ENCODE measurements around the gene TMEM94. TPM values are rescaled to one million over a fixed set of nuclear protein-coding genes. Genes with fewer than 3 reads are reported as not detected.

The TMEM94 gene

DNA sequence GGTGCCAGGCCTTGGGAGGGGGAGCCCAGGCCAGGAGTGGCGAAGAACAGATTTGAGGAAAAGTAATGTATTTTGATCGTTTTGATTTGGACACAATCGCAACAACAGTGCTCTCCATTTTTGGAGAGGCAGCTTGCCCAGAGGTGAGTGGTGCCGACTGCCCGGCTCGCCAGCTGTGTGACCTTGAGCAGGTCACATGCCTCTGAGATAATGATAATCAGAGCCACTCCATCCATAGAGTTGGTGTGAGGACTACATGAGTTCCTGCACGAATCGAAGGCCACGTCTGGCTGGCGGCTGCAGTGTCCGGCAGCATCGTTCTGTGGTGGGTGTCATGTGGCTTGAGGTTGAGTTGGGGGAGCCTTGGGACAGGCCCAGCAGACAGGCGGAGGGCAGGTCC is 89.7 kb downstream of the TMEM94 start:
- Histone ChIP-seq H3K9ac (ENCODE audit: low read depth, low read length) (no peak overlapping the region), H3K36me3 (ENCODE audit: insufficient read depth, low read length) (no peaks in the 10 kb centered on the region), H3K4me3 (ENCODE audit: low read length) (no peak overlapping the region), H3K27me3 (ENCODE audit: control insufficient read depth, insufficient read depth, low read length) (peaks cover 50% of the 10 kb centered on the region), H3K4me2 (ENCODE audit: low read length) (no peak overlapping the region), H3K9me3 (replicated peaks; ENCODE audit: low read length) (no peaks in the 10 kb centered on the region), H3K4me1 (ENCODE audit: control insufficient read depth, insufficient read depth, low read length) (no peaks in the 10 kb centered on the region)

DNA sequence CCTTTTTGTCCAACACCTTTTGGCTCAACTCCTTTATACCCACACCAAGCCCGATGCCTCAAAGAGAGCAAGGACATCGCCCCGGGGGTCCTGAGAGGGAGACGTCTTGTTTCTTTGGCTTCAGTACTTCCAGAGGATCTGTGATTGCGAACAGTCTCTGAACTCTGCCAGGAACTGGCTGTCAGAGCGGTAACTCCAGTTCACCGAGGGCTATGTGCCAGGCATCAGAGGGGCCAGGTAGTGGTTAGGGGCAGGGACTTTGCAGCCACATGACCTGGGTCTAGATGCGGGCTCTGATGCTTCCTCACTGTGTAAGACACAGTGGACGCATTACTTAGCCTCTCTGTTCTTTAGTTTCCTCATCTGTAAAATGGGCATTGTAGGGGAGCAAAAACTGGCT is 90.7 kb downstream of the TMEM94 start:
- Histone ChIP-seq H3K27me3 (ENCODE audit: control insufficient read depth, insufficient read depth, low read length) (peaks cover 49% of the 10 kb centered on the region), H3K9ac (ENCODE audit: low read depth, low read length) (no peak overlapping the region), H3K4me2 (ENCODE audit: low read length) (no peak overlapping the region), H3K4me3 (ENCODE audit: low read length) (no peak overlapping the region), H3K36me3 (ENCODE audit: insufficient read depth, low read length) (no peaks in the 10 kb centered on the region), H3K4me1 (ENCODE audit: control insufficient read depth, insufficient read depth, low read length) (no peaks in the 10 kb centered on the region), H3K9me3 (replicated peaks; ENCODE audit: low read length) (no peaks in the 10 kb centered on the region)

DNA sequence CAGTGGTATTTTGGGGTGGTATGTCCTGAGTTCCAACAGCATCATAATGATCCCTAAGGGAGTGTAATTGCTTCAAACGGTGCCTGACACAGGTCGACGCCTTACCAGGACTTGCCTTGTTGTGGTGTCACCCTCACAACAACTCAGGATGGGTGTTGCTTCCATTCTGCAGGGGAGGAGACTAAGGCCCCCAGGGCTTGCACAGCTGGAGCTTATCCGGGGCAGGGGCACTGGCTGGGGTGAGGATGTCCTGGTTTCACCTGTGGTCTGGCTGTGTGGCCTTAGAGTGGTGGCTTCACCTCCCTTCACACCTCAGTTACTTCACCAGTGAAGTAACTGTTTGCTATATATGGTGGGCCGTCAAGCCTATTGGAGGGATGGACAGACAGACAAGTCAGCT is 92.4 kb downstream of the TMEM94 start:
- Histone ChIP-seq H3K4me3 (ENCODE audit: low read length) (no peak overlapping the region), H3K27me3 (ENCODE audit: control insufficient read depth, insufficient read depth, low read length) (peaks cover 40% of the 10 kb centered on the region), H3K4me1 (ENCODE audit: control insufficient read depth, insufficient read depth, low read length) (no peaks in the 10 kb centered on the region), H3K9me3 (replicated peaks; ENCODE audit: low read length) (no peaks in the 10 kb centered on the region), H3K9ac (ENCODE audit: low read depth, low read length) (no peak overlapping the region), H3K4me2 (ENCODE audit: low read length) (no peak overlapping the region), H3K36me3 (ENCODE audit: insufficient read depth, low read length) (no peaks in the 10 kb centered on the region)

Small RNAs within 50 kb of the gene (small RNA-seq; reads per million reads assigned to genes)
- gene RF00019, result not detected
- not detected for gene RNU6-938P

Data from skeletal muscle satellite cell (primary cell).